ENCODE data around the gene NPC1L1. TPM values are rescaled to one million over a fixed set of nuclear protein-coding genes. Genes with fewer than 3 reads are reported as not detected.

Gene NPC1L1
- total and polyA plus RNA-seq, 2 of the 13 experiments (the other 11 are each of a cell fraction or from before 2014, with no cell fraction given), result 4.8 to 14.5 TPM

DNA sequence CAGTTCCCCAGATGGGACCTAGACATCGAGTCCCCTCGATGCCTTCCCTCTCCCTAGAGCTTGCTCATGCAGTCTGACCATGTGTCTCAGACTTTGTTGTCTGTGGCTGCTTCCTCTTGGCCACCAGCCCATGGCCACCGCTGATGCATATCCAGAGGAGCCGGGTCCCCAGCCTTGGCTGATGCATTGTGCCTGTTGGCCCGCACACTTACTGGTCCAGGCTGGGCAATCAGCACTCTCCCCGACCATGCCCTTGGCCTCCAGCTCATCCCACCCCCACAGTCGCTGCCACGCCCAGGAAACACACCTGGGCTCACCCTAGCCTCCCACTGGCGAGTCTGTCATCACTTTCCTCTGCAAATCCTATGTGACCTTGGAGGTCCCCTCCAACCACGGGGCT lies 10.1 kb downstream of the NPC1L1 start:
- no peak overlapping the region for H3K27ac ChIP-seq (ENCODE audit: extremely low read length, insufficient read depth, low read length)
- DNase-seq (ENCODE audit: low spot score) (no peak), ATAC-seq (no peak), FAIRE-seq (no peak)
- 96% methylated on average over 9 of the region's 10 CpGs for WGBS (ENCODE audit: low lambda C conversion rate)
- in situ Hi-C loops (cut with HindIII; ENCODE audit: extremely low pct_ligation_motif_present, low pct_unique_long_range_greater_than_20kb) (no loop called here), intact Hi-C loops (cut with micrococcal nuclease; ENCODE audit: unreplicated experiment) (no loop called here)
- ChIA-PET CTCF (ENCODE audit: low intra/inter-chr PET ratio, low total read pairs) (no interaction called here), POLR2A (no interaction called here)
- H4K20me1 ChIP-seq (ENCODE audit: insufficient read depth, low read length), result peaks cover 7% of the 10 kb centered on the region
- no peaks in the 10 kb centered on the region for H3K9me3 ChIP-seq (ENCODE audit: low read length)
- peaks cover 27% of the 10 kb centered on the region for H3K4me1 ChIP-seq (ENCODE audit: insufficient read depth, low read length)
- peaks cover 11% of the 10 kb centered on the region for H3K79me2 ChIP-seq (ENCODE audit: insufficient read depth, low read length)
- H3K27me3 ChIP-seq (ENCODE audit: control insufficient read depth in 1 of 2, insufficient read depth in 2 of 2, low read length in 2 of 2), result no peaks in the 10 kb centered on the region
- no peak overlapping the region for H3K9ac ChIP-seq (ENCODE audit: insufficient read depth, low read depth, low read length)
- H2AFZ ChIP-seq (ENCODE audit: low read length), result no peak overlapping the region
- H3K4me3 ChIP-seq (replicated peaks in 1 of 3; ENCODE audit: insufficient read depth in 1 of 3, low read depth in 2 of 3, low read length in 3 of 3), result no peak overlapping the region
- no peak for TF ChIP-seq RBM39 (IDR thresholded peaks at IDR 0.05; ENCODE audit: low read depth, low read length, poor library complexity, severe bottlenecking)
- no peak for TF ChIP-seq ZNF331 (CRISPR knock-in tag; IDR thresholded peaks at IDR 0.05)
- no peak for TF ChIP-seq ZIK1 (CRISPR knock-in tag; IDR thresholded peaks at IDR 0.05; ENCODE audit: borderline replicate concordance, low read depth)
- TF ChIP-seq, protein P1, sequence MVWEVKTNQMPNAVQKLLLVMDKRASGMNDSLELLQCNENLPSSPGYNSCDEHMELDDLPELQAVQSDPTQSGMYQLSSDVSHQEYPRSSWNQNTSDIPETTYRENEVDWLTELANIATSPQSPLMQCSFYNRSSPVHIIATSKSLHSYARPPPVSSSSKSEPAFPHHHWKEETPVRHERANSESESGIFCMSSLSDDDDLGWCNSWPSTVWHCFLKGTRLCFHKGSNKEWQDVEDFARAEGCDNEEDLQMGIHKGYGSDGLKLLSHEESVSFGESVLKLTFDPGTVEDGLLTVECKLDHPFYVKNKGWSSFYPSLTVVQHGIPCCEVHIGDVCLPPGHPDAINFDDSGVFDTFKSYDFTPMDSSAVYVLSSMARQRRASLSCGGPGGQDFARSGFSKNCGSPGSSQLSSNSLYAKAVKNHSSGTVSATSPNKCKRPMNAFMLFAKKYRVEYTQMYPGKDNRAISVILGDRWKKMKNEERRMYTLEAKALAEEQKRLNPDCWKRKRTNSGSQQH (CRISPR knock-in tag; IDR thresholded peaks at IDR 0.05; ENCODE audit: low read depth), result no peak
- no peak for TF ChIP-seq RXRA (CRISPR knock-in tag; IDR thresholded peaks at IDR 0.05)
- no peak for TF ChIP-seq ZNF354B (CRISPR knock-in tag; IDR thresholded peaks at IDR 0.05)
- no peak for TF ChIP-seq ZNF773 (CRISPR knock-in tag; IDR thresholded peaks at IDR 0.05; ENCODE audit: borderline replicate concordance)
- TF ChIP-seq, protein P2, sequence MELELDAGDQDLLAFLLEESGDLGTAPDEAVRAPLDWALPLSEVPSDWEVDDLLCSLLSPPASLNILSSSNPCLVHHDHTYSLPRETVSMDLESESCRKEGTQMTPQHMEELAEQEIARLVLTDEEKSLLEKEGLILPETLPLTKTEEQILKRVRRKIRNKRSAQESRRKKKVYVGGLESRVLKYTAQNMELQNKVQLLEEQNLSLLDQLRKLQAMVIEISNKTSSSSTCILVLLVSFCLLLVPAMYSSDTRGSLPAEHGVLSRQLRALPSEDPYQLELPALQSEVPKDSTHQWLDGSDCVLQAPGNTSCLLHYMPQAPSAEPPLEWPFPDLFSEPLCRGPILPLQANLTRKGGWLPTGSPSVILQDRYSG (CRISPR knock-in tag; IDR thresholded peaks at IDR 0.05), result no peak
- no peak for TF ChIP-seq ZNF547 (CRISPR knock-in tag; IDR thresholded peaks at IDR 0.05)
- no peak for TF ChIP-seq NR2F6 (IDR thresholded peaks at IDR 0.05)
- no peak for TF ChIP-seq NR2F6 (CRISPR knock-in tag; IDR thresholded peaks at IDR 0.05)
- TF ChIP-seq JUND (CRISPR knock-in tag; IDR thresholded peaks at IDR 0.05), result no peak
- TF ChIP-seq ZNF550 (CRISPR knock-in tag; IDR thresholded peaks at IDR 0.05; ENCODE audit: borderline replicate concordance), result no peak
- TF ChIP-seq PAX8 (CRISPR knock-in tag; IDR thresholded peaks at IDR 0.05; ENCODE audit: borderline replicate concordance), result no peak
- no peak for TF ChIP-seq MED1 (CRISPR knock-in tag; IDR thresholded peaks at IDR 0.05)
- TF ChIP-seq ZNF556 (CRISPR knock-in tag; IDR thresholded peaks at IDR 0.05; ENCODE audit: borderline replicate concordance), result no peak
- TF ChIP-seq MBD4 (IDR thresholded peaks at IDR 0.05; ENCODE audit: borderline replicate concordance, low read length), result no peak
- no TSS peak for BruUV-seq (replicated peaks)
- H3K36me3 ChIP-seq (replicated peaks in 1 of 2; ENCODE audit: control insufficient read depth in 1 of 2, insufficient read depth in 2 of 2, low read length in 2 of 2), result peaks cover 10 to 38% of the 10 kb centered on the region in 2 experiments
- H3K4me2 ChIP-seq (ENCODE audit: low read depth, low read length), result no peak overlapping the region

All from HepG2 (cell line).